Measurements from ENCODE around the gene MIA2. TPM values are rescaled to one million over a fixed set of nuclear protein-coding genes. Genes with fewer than 3 reads are reported as not detected.
A peak's percentile ranks its signal among the peaks of the same experiment; 100 is the strongest.

Gene MIA2
- total RNA-seq, 1 experiment from 2014 or later = 10.9 TPM

DNA sequence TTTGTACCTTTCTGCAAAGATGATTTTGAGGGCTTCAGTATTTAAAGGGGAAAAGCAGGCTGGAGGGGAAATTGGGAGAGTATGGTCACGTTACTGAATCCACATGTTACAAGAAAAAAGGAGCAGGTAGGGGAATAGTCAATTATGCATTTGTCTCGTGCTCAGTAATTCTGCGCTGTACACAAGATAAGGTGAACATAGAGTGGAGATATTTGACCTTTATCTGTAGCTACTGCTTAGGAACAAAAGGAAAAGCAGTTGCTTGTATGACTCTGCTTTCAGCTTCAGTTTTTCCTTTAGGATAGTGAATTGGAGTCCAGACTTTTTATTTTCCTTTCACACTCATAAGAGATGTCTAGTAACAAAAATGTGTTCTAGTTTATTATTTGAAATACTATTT lies 148.7 kb downstream of the MIA2 start:
- no peak for DNase-seq (ENCODE audit: low spot score)

DNA sequence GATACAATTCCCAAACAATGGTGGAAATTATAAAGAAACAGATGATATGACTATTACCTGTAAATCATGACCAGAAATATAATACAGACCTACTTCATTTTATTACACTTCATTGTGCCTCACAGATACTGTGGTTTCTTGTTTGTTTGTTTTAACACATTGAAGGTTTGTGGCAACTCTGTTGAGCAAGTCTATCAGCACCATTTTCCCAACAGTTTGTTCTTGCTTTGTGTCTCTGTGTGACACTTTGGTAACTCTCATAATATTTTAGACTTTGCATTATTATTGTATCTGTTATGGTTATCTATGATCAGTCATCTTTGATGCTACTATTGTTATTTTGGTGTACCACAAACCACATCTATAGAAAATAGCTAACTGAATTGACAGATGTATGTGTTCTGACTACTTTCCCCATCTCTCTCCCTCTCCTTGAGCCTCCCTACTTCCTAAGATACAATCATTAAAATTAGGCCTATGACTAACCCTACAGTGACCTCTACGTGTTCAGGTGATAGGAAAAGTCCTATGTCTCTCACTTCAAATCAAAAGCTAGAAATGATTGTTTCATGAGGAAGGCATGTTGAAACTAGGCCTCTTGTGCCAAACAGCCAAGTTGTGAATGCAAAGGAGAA lies 149.4 kb downstream of the MIA2 start:
- no peak for DNase-seq (ENCODE audit: low spot score)

DNA sequence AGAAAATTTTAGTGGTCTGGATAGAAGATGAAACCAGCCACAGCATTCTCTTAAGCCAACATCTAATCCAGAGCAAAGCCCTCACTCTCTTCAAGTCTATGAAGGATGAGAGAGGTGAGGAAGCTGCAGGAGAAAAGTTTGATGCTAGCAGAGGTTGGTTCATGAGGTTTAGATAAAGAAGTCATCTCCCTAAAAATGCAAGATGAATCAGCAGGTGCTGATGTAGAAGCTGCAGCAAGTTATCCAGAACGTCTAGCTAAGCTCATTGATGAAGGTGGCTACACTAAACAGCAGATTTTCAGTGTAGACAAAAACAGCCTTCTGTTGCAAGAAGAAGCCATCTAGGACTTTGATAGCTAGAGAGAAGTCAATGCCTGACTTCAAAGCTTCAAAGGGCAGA lies 150.0 kb downstream of the MIA2 start:
- DNase-seq (ENCODE audit: low spot score) = no peak

DNA sequence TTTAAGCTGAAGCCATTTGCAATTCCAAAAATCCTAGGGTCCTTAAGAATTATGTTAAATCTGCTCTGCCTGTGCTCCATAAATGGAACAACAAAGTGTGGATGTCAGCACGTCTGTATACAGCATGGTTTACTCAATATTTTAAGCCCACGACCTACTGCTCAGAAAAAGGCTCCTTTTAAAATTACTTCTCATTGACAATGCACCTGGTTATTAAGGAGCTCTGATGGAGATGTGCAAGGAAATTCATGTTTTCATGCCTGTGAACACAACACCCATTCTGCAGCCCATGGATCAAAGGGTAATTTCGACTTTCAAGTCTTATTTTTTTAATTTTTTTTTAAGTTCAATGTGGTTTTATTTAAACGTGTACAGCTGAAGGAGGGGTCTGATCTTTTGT lies 150.5 kb downstream of the MIA2 start:
- no peak for DNase-seq (ENCODE audit: low spot score)

DNA sequence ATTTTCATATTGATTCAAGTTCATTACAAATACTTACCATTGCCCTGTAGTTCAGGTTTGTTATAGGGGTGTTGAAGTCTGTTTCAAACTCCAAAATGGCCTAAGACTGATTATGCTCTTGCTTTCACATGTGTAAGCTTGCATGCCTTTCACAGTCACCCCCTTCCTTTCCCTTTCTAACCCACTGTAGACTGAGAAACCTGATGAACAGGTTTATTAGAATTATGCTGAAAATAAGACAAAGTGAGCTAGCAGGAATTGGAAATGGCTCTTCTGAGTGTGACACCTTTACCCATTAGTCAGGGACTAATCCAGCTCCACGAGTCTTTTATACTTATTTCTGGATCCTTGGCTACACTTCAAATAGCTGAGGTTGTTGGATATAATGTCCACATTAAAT lies 159.6 kb downstream of the MIA2 start:
- DNase-seq (ENCODE audit: low spot score) = no peak

DNA sequence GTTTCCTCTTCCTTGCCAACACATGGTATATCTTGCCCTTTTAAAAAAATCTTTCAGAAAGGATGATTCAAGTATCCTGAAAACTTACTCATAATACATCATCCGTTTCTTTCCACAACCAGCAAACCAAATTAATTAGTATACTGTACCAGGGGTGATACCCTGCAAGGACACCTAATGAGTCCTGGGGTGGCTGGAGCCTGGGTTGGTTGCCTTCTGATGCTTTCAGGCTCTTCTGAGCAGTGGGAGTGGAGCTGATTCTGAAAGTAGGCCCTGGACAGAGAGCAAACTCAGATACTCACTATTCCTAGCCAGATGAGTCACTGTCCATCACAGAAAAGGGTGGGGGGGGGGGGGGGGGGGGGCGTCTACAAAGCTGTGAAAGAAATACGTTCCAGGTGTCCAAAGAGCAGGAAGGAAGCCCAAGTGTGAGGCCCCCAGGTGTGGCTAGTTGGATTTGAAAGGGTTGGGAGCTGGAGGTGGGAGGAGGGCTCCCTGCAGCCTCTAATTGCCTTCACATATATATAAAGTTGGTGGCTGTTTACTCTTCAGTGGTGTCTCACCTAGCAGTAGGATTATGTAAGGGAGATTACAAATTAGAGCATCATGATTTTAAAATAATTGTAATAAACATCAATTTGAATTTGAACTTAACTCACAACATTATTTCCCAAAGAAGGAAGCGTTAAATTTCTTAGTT lies 162.0 kb downstream of the MIA2 start:
- DNase-seq (ENCODE audit: low spot score) = no peak

DNA sequence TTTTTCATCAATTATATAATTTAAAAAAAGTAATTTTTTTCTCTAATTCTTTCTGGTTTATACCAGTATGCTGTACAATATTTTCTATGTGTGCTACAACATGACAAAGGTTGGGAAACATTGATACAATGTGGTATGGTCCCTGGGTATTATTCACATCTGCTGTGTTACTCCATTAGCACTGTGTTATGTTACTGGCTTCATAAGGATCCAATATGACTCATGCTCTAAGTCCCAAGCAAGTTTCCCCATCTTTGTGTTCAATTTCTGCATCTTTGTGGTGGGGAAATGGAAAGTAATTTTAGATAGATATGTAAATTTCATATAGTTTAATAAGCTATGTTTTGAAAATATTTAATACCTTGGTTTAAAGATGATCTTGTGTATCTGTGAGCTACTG lies 162.7 kb downstream of the MIA2 start:
- no peak for DNase-seq (ENCODE audit: low spot score)

DNA sequence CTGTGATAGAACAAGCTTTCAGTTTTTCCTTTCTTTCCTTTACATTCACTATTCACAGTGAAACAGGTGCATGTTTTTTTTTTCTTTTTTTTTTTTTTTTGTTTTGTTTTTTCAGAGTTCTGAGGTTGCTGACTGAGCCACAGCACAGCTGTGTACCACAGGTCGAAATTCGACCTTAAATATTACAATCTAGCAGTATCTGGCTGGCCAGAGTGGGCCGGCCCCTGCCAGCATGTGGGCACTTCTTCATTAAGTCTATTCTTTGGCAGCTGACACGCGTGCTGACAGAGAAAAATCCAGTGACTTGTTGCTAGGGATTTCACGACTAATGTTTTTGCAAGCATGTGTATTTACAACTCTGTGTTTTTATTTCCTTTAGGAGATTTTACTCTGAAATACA lies 164.7 kb downstream of the MIA2 start:
- no peak for DNase-seq (ENCODE audit: low spot score)

DNA sequence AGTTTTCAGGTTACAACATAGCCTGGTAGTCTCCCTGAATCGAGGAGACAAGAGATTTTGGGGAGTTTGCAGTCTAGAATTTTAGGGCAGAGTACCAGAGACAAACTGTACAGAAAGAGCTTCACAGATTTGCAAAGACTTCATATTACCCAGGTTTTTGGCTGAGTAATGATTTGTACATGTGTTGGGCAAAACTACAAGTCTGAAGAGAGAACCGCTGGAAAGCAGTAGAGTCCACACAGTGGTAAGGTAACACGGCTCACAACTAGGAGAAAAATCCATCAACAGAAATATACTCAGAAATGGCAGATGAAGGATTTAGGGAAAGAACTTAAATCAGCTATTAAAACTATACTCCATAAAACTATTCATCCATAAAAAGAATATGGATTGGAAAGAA lies 172.8 kb downstream of the MIA2 start:
- DNase-seq (ENCODE audit: low spot score) = no peak

DNA sequence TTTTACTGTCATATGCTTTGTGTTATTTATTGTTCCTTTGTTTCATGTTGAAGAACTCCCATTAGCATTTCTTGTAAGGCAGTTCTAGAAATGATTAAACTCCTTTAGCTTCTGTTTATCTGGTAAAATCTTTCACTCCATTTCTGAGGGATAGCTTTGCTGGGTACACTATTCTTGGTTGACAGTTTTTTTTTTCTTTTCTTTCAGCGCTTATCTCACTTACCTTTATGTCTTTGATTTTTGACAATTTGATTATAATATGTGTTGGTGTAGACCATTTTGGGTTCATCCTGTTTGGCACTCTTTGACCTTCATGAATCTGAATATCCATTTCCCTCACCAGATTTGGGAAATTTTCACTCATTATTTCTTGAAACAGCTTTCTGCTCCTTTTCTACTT lies 182.4 kb downstream of the MIA2 start:
- no peak for DNase-seq (ENCODE audit: low spot score)

DNA sequence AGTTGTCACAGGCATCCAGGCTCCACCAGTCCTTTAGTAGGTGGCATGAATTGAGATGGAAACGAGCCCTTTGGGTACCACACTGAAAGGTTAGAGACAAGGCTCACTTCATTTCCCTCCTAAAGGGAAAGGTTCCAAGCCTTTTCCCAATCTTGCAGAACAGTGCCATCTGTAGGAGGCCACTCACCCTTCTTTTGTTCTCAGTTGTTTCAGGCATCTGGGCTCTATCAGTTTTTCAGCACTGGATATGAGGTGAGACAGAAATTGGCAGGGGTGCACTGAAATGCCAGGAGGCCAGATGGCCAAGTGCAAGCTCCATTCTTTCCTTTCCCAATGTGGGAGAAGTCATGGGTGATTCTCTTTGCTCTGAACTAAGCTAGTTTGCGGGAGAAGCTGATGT lies 183.3 kb downstream of the MIA2 start:
- no peak for DNase-seq (ENCODE audit: low spot score)

DNA sequence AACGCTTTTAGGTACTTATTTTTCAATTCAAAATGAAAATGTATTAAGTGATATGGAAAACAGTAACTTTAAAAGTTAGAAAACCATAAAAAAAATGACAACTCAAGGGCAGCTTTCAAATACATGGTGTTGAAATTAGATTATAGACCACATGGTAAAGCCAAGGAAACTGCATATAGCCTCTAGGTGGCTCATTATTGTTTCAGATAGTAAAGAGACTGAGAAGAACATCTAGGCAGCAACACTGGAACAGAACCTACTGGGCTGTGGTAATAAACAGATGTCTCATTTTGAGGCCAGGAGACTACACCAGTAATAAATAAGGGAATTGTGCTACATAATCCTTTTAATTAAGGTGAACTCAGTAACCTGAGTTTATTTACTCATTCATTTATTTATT lies 185.6 kb downstream of the MIA2 start:
- DNase-seq (ENCODE audit: low spot score) = no peak

DNA sequence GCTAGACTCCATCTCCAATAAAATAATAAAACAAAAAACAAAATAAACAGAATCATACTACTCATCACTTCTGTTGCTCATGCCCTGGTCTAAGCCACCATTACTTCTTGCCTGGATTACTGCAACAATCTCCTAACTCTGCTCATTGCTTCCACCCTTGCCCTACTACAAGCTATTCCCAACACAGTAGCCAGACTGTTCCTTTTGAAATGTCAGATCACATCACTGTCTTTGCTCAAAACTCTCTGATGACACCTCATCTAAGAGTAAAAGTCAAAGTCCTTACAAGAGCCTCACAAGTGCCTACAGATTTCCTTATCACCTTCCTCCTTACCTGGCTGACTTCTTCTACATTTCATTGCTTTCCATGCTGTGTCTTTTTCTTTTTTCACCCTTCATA lies 188.5 kb downstream of the MIA2 start:
- DNase-seq (ENCODE audit: low spot score) = no peak

DNA sequence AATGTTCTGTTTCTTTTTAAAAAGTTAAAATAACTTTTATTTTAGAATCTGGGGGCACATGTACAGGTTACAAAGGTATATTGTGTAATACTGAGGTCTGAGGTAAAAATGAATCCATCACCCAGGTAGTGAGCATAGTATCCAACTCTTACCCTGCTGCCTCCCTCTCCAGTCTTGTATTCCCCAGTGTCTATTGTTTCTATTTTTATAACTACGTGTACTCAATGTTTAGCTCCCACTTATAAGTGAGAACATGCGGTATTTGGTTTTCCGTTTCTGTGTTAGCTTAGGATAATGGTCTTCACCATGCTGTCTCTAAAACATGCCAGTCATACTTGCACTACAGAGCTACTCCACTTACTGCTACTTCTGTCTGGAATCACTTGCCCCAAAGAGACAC lies 190.1 kb downstream of the MIA2 start:
- DNase-seq (ENCODE audit: low spot score) = no peak

DNA sequence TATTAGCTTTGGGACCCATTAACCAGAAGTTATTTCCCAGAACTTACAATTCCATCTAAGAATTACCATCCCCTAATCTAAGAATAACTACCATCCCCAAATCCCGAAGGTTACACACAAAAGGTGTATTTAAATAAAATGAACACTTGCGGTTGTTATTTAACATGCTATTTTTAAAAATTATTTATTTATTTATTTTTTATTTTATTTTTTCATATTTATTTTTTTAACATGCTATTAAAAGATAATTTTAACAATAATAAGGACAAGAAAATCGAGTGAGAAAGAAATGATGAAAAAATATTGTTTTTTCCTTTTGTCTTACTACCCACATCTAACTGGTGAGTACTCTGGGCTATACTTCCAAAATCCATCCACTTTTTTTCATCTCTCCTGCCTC lies 192.2 kb downstream of the MIA2 start:
- no peak for DNase-seq (ENCODE audit: low spot score)

DNA sequence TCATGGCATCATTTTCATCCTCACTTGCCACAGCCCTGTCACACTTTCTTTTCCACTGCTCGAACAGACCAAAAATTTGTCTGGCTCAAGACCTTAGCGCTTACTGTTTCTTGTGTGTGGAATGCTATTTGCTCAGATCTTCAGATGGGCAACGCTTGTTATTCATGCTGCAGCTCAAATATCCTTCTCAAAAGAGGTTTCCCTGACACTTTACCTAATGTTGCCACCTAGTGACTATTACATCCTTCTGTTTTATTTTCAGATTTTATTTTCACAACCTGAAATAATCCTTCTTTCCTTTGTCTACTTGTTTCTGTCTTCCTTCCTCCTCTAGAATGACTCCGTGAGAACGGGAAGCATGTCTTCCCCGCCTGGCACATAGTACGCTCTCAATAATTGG lies 192.9 kb downstream of the MIA2 start:
- peak; percentile 5 for DNase-seq (ENCODE audit: low spot score)

DNA sequence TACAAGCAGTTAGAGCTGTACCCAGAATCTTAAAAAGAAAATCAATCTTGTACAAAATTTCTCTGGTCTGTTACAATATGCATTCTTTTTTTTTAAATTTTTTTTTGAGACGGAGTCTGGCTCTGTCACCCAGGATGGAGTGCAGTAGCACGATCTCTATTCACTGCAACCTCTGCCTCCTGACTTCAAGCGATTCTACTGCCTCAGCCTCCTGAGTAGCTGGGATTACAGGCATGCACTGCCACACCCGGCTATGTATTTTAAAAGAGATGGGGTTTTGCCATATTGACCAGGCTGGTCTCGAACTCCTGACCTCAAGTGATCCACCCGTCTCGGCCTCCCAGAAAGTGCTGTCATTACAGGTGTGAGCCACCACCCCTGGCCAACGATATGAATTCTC lies 194.4 kb downstream of the MIA2 start:
- DNase-seq (ENCODE audit: low spot score) = no peak

DNA sequence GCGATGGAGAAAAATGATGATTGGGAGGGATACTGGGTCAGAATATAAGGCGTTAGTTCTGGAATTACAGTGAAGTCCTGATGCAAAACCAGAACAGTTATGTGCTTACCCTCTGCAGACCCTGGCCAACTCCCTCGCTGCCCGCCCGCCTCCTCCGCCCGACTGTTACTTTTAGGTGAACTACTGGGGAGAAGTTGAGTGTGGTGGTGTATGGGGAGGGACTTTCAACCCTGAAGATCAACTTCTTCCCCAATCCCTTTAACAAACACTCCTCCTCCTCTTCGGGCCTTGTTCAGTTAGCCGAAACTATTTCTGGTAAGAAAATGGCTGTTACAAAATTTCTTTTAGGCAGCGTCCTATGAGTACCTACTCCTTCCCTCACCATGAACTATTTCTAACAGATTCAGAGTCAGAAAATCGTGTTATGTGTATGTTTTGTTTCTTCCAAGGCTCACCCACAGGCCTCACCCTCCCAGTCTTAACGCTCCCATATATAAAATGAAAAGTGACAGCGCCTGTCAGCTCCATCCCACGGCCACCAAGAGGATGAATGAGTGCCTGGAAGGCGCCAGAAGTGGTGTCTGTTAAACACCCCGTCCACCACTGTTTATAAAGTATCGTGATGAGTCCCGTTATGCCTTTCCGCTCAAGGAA lies 197.2 kb downstream of the MIA2 start:
- no peak for DNase-seq (ENCODE audit: low spot score)

DNA sequence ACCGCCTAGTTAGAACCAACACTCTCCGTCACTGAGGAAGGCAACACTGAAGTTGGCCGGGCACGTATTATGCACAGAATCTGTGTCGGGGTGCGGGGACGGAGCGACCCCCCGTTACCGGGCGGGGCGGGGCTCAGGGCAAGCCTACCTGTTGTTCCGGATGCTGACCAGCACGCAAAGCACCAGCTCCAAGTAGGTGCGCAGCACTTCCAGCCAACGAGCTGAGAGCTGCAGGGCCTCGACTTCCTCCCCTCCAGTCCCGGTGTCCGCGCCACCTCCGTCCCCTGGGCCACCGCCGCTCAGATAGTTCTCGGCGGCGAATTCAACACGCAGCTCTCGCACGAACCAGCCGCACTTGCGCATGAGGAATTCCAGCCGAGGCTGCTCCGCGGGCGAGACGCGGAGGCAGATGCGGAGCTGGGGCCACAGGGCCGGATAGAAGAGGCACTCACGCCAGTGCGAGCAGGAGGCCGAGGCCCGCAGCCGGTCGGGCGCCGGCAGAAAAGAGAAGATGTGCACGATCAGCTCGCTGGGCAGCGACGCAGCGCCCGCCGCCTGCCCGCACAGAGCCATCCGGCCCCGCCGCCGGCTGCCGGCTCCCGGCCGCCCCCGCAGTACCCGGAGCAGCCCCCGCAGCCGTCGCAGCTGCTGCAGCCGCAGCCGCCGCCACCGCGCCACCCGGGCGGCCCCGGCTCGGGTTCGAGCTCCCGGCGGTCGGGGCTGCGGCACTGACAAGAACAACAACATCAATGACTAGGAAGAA lies 197.9 kb downstream of the MIA2 start:
- DNase-seq (ENCODE audit: low spot score) = no peak

DNA sequence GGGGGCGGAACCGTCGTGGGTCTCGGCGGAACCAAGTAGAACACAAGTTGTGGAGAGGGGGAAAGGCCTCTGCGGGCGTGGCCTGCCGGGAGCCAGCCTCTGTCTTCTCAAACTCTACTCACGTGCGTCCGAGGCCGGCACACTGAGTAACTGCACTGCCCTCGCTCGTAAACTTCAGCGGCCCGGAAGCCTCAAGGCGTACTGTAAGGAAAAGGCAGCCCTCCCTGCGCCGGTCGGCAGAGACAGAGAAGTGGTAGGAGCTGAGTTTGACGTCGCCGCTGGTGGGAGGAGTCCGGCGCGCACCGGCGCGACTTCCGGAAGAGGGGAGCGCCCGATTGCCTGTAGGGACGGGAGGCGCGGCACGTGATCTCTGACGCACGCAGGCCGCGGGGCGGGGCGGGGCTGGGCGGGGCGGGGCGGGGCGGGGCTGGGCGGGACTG lies 198.5 kb downstream of the MIA2 start, which contains the start of gene FBXO33:
FBXO33 (minus strand) TSS at position 255 of the 440 bp plus-strand sequence. CDS start 271 bp downstream, outside the sequence.
- peak; percentile 79 for DNase-seq (ENCODE audit: low spot score)

DNA sequence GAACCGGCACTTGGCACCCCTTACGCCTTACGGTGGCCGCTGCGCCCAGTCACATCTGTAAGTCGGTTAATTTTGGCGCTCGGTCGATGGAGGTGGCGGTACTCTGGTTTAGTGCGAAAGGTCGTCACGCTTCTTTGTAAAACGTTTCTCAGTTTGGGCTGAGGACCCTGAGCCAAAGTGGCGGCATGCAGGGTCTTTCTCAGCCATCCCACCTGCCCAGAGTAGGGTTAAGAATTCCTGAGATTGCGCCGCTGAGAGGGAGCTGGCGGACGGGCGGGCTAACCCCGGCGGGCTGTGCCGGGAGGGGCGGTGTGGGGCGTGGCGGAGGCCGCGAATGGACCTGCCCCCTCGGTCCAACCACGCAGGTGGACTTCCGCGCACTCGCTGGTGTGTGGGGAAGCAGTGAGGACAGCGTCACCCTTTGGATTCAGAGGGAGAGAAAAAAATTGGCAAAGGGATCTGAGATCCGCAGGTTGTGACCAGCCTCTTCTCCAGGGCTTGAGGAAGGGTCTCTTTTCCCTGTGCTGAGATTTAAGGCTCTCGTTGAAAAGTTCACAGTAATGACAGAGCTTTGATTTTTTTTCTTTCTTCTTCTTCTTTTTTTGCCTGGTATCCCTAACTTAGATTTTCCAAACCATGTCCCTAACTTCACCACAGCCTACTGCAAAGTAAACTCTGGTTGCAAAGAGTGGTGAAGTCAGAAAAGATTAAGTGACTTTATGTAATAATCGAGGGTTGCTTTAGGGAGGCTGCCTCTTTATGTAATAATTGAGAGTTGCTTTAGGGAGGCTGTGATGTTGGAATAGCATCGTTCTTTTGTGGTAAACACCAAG lies 199.1 kb downstream of the MIA2 start:
- DNase-seq (ENCODE audit: low spot score) = peak; percentile 70

DNA sequence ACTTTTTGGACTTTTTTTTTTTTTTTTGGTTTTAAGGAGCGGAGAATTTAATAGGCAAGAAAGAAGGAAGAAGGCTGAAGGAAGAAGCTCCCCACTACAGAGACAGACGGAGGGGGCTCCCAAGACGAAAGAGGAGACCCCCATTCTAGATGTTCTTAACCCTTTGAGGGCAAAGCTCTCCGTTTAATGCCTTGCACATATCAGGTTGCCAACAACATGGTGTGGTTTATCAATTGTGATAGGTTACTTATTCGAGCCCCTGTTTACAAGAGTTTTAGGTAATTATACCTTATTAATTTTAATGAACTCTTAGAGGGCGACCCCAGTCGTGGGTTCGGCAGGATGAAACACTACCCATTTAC lies 199.7 kb downstream of the MIA2 start:
- no peak for DNase-seq (ENCODE audit: low spot score)

All from A172 (cell line).